Measurements from ENCODE around the gene NPLOC4. TPM values are rescaled to one million over a fixed set of nuclear protein-coding genes. Genes with fewer than 3 reads are reported as not detected.

NPLOC4 gene
- total and polyA plus RNA-seq, 9 donors = 24.4 to 84.8 (median 56.3) TPM

DNA sequence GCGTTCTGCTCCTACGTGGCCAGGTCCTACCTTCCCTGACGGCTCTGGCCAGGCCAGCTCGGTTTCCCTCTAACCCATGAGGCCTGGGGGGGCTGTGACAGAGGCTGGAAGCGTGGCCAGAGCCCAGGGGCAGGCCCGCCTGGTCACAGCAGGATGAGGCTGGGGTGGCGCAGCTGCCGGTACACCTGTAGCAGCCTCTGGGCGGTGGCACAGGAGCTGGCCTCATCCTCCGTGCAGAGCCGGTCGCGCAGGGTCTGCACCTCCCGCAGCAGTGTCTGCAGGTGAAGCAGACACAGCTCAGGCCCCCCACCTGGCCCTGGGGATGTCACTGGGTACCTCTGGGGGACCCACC is 96.3 kb downstream of the NPLOC4 start:
- no peak overlapping the region for H3K4me3 ChIP-seq
- H3K4me1 ChIP-seq (ENCODE audit: insufficient read depth) = peaks cover 2% of the 10 kb centered on the region
- H3K27me3 ChIP-seq = no peaks in the 10 kb centered on the region
- no peaks in the 10 kb centered on the region for H3K36me3 ChIP-seq
- TF ChIP-seq EP300 (IDR thresholded peaks at IDR 0.05) (no peak), POLR2A (IDR thresholded peaks at IDR 0.05) (no peak)
- no peak for DNase-seq
- intact Hi-C loops (cut with DNase I) = no loop called here
- no peaks in the 10 kb centered on the region for H3K9me3 ChIP-seq
- WGBS, 3 donors = 90 to 92% (median 91%) methylated on average over 14 of the region's 14 CpGs
- H3K27ac ChIP-seq = no peak overlapping the region

DNA sequence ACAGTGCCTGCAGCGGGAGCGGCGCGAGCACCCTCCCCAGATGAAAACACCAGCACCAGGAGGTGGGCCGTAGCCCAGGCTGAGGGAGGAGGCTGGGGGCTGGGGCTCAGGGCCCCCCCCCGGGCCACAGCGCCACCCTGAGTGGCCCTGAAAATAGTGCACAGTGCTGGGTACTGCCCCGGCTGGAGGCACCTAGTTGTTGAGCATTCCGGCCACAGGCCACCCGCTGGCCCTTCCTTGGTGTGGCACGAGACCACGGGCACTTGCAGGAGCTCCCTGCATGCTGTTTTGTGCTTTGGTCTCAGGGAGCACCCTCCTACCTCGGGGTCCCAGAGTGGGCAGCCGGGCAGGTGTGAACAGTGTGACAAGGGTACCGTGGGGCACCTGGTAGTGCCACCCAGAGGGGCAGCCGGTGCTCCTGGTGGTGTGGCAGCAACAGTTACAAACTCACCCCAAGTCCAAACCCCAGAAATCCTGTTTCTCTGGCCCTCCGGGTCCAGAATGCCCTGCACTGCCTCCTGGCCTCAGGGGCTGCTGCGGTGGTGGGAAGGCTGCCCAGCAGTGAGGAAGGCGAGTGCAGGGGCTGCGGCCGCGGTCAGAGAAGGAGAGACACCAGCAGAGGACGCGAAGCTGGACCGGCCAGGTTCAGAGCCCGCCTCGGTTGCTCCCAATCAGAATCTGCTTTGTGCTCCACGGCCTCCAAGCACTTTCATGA is 96.8 kb downstream of the NPLOC4 start:
- intact Hi-C loops (cut with DNase I) = no loop called here

DNA sequence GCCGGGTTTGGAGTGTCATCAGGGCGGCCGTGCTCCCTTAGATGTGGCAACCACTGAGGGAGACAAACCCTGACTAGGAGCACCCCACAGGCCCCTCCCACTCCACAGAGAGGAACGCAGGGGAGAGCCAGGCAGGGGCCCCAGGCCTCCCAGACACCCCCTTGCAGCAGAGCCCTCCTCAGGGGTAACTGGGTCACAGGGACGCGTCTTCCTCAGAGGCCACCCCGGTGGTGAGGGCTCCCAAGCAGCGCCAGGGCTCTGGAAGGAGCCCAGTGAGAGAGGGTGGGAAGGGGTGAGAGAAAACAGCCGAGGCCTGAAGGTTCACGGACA is 97.4 kb downstream of the NPLOC4 start:
- TF ChIP-seq, protein P1, sequence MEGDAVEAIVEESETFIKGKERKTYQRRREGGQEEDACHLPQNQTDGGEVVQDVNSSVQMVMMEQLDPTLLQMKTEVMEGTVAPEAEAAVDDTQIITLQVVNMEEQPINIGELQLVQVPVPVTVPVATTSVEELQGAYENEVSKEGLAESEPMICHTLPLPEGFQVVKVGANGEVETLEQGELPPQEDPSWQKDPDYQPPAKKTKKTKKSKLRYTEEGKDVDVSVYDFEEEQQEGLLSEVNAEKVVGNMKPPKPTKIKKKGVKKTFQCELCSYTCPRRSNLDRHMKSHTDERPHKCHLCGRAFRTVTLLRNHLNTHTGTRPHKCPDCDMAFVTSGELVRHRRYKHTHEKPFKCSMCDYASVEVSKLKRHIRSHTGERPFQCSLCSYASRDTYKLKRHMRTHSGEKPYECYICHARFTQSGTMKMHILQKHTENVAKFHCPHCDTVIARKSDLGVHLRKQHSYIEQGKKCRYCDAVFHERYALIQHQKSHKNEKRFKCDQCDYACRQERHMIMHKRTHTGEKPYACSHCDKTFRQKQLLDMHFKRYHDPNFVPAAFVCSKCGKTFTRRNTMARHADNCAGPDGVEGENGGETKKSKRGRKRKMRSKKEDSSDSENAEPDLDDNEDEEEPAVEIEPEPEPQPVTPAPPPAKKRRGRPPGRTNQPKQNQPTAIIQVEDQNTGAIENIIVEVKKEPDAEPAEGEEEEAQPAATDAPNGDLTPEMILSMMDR (IDR thresholded peaks at IDR 0.05) = no peak
- no peak for TF ChIP-seq POLR2A (IDR thresholded peaks at IDR 0.05)
- no peak for TF ChIP-seq EP300 (IDR thresholded peaks at IDR 0.05)
- H3K9me3 ChIP-seq = no peaks in the 10 kb centered on the region
- no peak overlapping the region for H3K27ac ChIP-seq
- no peak for DNase-seq
- WGBS, 3 donors = 74 to 76% (median 75%) methylated on average over 10 of the region's 10 CpGs
- H3K4me3 ChIP-seq = no peak overlapping the region
- H3K27me3 ChIP-seq = no peaks in the 10 kb centered on the region
- no peaks in the 10 kb centered on the region for H3K36me3 ChIP-seq
- intact Hi-C loops (cut with DNase I) = no loop called here
- H3K4me1 ChIP-seq (ENCODE audit: insufficient read depth) = peaks cover 2% of the 10 kb centered on the region

More for the DNA sequence above, 96.8 kb downstream of the NPLOC4 start:
- peaks cover 2% of the 10 kb centered on the region for H3K4me1 ChIP-seq (ENCODE audit: insufficient read depth)
- no peaks in the 10 kb centered on the region for H3K9me3 ChIP-seq
- 88 to 92% (median 89%) methylated on average over 24 to 28 of the region's 28 CpGs for WGBS, 3 donors
- H3K27me3 ChIP-seq = no peaks in the 10 kb centered on the region
- H3K27ac ChIP-seq = no peak overlapping the region
- TF ChIP-seq, protein P1 (IDR thresholded peaks at IDR 0.05) = no peak
- TF ChIP-seq EP300 (IDR thresholded peaks at IDR 0.05) (no peak), POLR2A (IDR thresholded peaks at IDR 0.05) (no peak)
- DNase-seq = no peak
- H3K4me3 ChIP-seq = no peak overlapping the region
- no peaks in the 10 kb centered on the region for H3K36me3 ChIP-seq

DNA sequence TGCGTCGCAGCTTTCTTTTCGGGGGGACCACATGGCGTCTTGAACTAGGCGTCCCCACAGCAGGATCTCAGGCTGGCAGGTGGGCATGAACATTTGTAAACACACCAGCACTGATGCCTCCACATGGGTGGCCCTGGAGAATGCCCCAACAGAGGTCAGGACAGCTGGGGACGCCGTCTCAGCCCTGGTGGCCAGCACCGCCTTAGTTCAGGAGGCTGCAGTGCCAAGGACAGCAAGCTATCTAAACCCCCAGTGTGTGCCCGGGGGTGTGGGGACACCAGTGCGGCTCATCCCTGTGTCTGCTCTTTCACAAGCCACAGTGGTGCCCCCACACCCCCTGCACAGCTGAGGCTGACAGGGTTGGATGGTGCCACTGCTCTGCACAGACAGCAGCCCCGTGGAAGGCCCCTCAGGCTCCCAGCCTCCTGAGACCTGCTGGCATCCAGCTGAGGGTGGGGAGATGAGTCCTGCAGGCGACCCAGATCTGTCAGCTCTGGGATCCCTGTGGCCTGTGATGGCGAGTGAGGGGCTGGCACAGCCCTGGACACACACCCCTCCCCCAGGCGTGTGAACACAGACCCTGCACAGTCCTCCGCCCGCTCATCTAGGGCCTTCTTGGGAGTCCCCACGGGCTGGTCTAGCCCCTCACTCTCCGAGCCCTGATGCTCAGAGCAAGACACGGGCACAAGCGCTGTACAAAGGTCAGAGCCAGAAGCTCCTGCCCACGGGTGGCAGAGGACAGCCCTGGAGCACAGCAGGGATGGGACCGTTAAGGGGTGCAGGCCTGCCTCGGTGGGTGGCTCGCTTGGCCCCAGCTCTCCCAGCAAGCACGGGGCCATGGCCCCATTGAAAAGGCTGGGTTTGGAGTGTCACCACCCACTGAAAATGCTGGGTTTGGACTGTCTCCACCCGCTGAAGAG is 98.0 kb downstream of the NPLOC4 start:
- Histone ChIP-seq H3K27ac (no peak overlapping the region), H3K36me3 (no peaks in the 10 kb centered on the region), H3K4me3 (no peak overlapping the region), H3K4me1 (ENCODE audit: insufficient read depth) (peaks cover 2% of the 10 kb centered on the region), H3K27me3 (no peaks in the 10 kb centered on the region), H3K9me3 (no peaks in the 10 kb centered on the region)
- WGBS, 3 donors = 83 to 86% (median 84%) methylated on average over 26 of the region's 26 CpGs
- no peak for DNase-seq
- TF ChIP-seq POLR2A (IDR thresholded peaks at IDR 0.05) = no peak
- intact Hi-C loops (cut with DNase I) = no loop called here

GRCh38 chr17:81537856-81538555 is 98.9 kb downstream of the NPLOC4 start:
- H3K36me3 ChIP-seq = no peaks in the 10 kb centered on the region
- no peak overlapping the region for H3K4me3 ChIP-seq
- no peaks in the 10 kb centered on the region for H3K27me3 ChIP-seq
- peaks cover 2% of the 10 kb centered on the region for H3K4me1 ChIP-seq (ENCODE audit: insufficient read depth)
- DNase-seq = no peak
- WGBS, 3 donors = 46 to 61% (median 56%) methylated on average over 23 to 26 of the region's 26 CpGs
- TF ChIP-seq EP300 (IDR thresholded peaks at IDR 0.05) = no peak
- no peak for TF ChIP-seq POLR2A (IDR thresholded peaks at IDR 0.05)
- TF ChIP-seq, protein P1 (IDR thresholded peaks at IDR 0.05) = no peak
- no peaks in the 10 kb centered on the region for H3K9me3 ChIP-seq
- intact Hi-C loops (cut with DNase I) = no loop called here
- no peak overlapping the region for H3K27ac ChIP-seq
